NK-92 (cell line): ENCODE measurements around the gene ELMOD2.
"Not testable (repeated sequence)": the region's sequence is repeated elsewhere in the genome, so short reads cannot be mapped to it uniquely, and the experiment has no call there.

ENCODE experiments used
- DNase-seq: peaks from one replicate; lab custom pipeline; 2025; ENCODE audit not compliant: unreplicated experiment; lab: John Stamatoyannopoulos, UW

The ELMOD2 gene

GRCh38 chr4:140523857-140524742 is at the start of gene ELMOD2:
Gene ELMOD2 (plus strand): TSS chr4:140524168. CDS start chr4:140525429, 1,261 bp downstream.
- peak; percentile 74 for DNase-seq

- no peak for DNase-seq
These were observed 40.5 kb upstream of the ELMOD2 start for GRCh38 chr4:140483445-140483844.

- DNase-seq: no peak
These were observed 38.0 kb upstream of the ELMOD2 start for GRCh38 chr4:140485939-140486338.

GRCh38 chr4:140497405-140497746 is 26.6 kb upstream of the ELMOD2 start:
- DNase-seq: no peak

- no peak for DNase-seq
These were observed 26.0 kb upstream of the ELMOD2 start, which contains the start of gene MGAT4D for GRCh38 chr4:140497747-140498636. Gene MGAT4D (minus strand): TSS chr4:140498293. CDS start chr4:140498222, 71 bp downstream.

- no peak for DNase-seq
These were observed 24.6 kb upstream of the ELMOD2 start for GRCh38 chr4:140499391-140499790.

GRCh38 chr4:140504261-140504660 is 19.7 kb upstream of the ELMOD2 start:
- no peak for DNase-seq

GRCh38 chr4:140513765-140514164 is 10.2 kb upstream of the ELMOD2 start:
- DNase-seq: not testable (repeated sequence)

- no peak for DNase-seq
These were observed 8.5 kb upstream of the ELMOD2 start for GRCh38 chr4:140515423-140515822.

GRCh38 chr4:140523370-140523856 is 555 bp upstream of the ELMOD2 start:
- DNase-seq: no peak

GRCh38 chr4:140529434-140529833 is 5.5 kb downstream of the ELMOD2 start:
- no peak for DNase-seq

GRCh38 chr4:140533951-140534480 is 10.0 kb downstream of the ELMOD2 start:
- DNase-seq: no peak

- no peak for DNase-seq
These were observed 32.6 kb downstream of the ELMOD2 start for GRCh38 chr4:140556372-140557085.

- DNase-seq: no peak
These were observed 34.0 kb downstream of the ELMOD2 start for GRCh38 chr4:140557831-140558435.

- no peak for DNase-seq
These were observed 35.7 kb downstream of the ELMOD2 start for GRCh38 chr4:140559696-140560095.

GRCh38 chr4:140568507-140569306 is 44.7 kb downstream of the ELMOD2 start, which contains the start of gene UCP1:
Gene UCP1 (minus strand): TSS chr4:140568961. CDS start chr4:140568729, 232 bp downstream.
- no peak for DNase-seq

- DNase-seq: no peak
These were observed 45.3 kb downstream of the ELMOD2 start for GRCh38 chr4:140569307-140569638.

GRCh38 chr4:140571620-140572019 is 47.7 kb downstream of the ELMOD2 start:
- DNase-seq: no peak

GRCh38 chr4:140575489-140575888 is 51.5 kb downstream of the ELMOD2 start:
- no peak for DNase-seq
